Upper lobe of left lung (tissue), 4 donors: ENCODE measurements around the gene SMTNL1.

Experiments
- POLR2AphosphoS5 ChIP-seq, 2 donors: sonication (generic); formaldehyde crosslinking; IDR thresholded peaks; one replicate each; pipeline ENCODE4 v1.5.1; 2017; ENCODE audit warnings: antibody characterized with exemption in 2 of 2
- TF ChIP-seq, protein P1 (sequence below), 6 experiments: fragments of 450-650 bp in 4 of 6; fragments of 200-600 bp in 2 of 6; sonication (generic) in 2 of 6; IDR thresholded peaks; one replicate each; pipeline ENCODE4 v1.5.1; 2016 to 2019; ENCODE audit warnings: antibody characterized with exemption in 6 of 6

DNA sequence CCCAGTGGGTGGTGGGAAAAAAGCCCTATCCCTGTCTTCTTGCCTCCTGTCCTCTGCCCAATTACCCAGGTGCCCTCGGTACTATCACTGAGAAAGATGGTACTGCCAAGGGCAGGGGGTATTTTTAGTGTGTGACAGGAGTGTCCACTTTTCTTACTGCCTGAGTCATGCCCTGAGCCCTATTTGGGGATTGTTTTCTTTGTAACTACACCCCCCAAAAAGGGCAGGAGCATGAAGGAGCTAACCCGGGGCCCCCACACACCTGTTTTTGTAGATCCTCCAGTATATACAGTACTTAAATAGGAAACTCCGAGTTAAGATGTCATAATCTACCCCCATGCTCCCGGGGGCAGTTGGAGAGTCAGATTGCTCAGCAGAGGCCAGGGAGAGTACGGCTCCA, 3.8 kb downstream of the SMTNL1 start:
- TF ChIP-seq POLR2AphosphoS5 (IDR thresholded peaks at IDR 0.05): no peak
- TF ChIP-seq, protein P1, sequence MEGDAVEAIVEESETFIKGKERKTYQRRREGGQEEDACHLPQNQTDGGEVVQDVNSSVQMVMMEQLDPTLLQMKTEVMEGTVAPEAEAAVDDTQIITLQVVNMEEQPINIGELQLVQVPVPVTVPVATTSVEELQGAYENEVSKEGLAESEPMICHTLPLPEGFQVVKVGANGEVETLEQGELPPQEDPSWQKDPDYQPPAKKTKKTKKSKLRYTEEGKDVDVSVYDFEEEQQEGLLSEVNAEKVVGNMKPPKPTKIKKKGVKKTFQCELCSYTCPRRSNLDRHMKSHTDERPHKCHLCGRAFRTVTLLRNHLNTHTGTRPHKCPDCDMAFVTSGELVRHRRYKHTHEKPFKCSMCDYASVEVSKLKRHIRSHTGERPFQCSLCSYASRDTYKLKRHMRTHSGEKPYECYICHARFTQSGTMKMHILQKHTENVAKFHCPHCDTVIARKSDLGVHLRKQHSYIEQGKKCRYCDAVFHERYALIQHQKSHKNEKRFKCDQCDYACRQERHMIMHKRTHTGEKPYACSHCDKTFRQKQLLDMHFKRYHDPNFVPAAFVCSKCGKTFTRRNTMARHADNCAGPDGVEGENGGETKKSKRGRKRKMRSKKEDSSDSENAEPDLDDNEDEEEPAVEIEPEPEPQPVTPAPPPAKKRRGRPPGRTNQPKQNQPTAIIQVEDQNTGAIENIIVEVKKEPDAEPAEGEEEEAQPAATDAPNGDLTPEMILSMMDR (IDR thresholded peaks at IDR 0.05): no peak
